Liver (tissue), 9 donors: ENCODE data around the gene WWOX. TPM values are rescaled to one million over a fixed set of nuclear protein-coding genes. Genes with fewer than 3 reads are reported as not detected.
"Not testable (repeated sequence)": the region's sequence is repeated elsewhere in the genome, so short reads cannot be mapped to it uniquely, and the experiment has no call there.

Experiments used
- DNase-seq: peaks from one replicate; pipeline ENCODE4 v3.0.0-alpha.2; 2017; ENCODE audit warnings: low spot score
- H3K27ac ChIP-seq, 2 donors: one replicate each; pipeline ENCODE4 v1.7.0; 2013; ENCODE audit warnings: inconsistent platforms in 2 of 2, low read length in 2 of 2, control low read depth in 1 of 2, low read depth in 1 of 2, mild to moderate bottlenecking in 1 of 2
- H3K27me3 ChIP-seq, 4 donors: one replicate each; pipeline versions ENCODE4 v1.6.1 to v1.7.0; 2013; ENCODE audit warnings: low read length in 3 of 4, inconsistent platforms in 1 of 4, mild to moderate bottlenecking in 1 of 4, moderate library complexity in 1 of 4; ENCODE audit not compliant: control insufficient read depth in 4 of 4, insufficient read depth in 4 of 4
- H3K36me3 ChIP-seq, 4 donors: one replicate each; pipeline versions ENCODE4 v1.6.1 to v1.7.0; 2013; ENCODE audit warnings: low read length in 3 of 4, mild to moderate bottlenecking in 3 of 4, low read depth in 1 of 4, moderate library complexity in 1 of 4; ENCODE audit not compliant: control insufficient read depth in 4 of 4, insufficient read depth in 3 of 4
- H3K4me1 ChIP-seq, 4 donors: one replicate each; pipeline versions ENCODE4 v1.6.1 to v1.7.0; 2013; ENCODE audit warnings: low read length in 3 of 4, mild to moderate bottlenecking in 3 of 4, moderate library complexity in 1 of 4; ENCODE audit not compliant: control insufficient read depth in 4 of 4, insufficient read depth in 4 of 4
- H3K4me3 ChIP-seq, 3 donors: one replicate each; pipeline versions ENCODE4 v1.6.1 to v1.7.0; 2013; ENCODE audit warnings: low read length in 3 of 3, control low read depth in 1 of 3, low read depth in 1 of 3, mild to moderate bottlenecking in 1 of 3
- H3K9ac ChIP-seq, 2 donors: one replicate each; pipeline ENCODE4 v1.7.0; 2013; ENCODE audit warnings: low read length in 2 of 2, mild to moderate bottlenecking in 2 of 2, moderate library complexity in 2 of 2, control low read depth in 1 of 2, low read depth in 1 of 2
- H3K9me3 ChIP-seq, 4 donors: one replicate each; pipeline versions ENCODE4 v1.6.1 to v1.7.0; 2013; ENCODE audit warnings: low read length in 3 of 4; ENCODE audit not compliant: control insufficient read depth in 4 of 4
- CTCF ChIP-seq: fragments of 150-350 bp; IDR thresholded peaks from 2 replicates; pipeline ENCODE4 v1.5.1; 2017; ENCODE audit warnings: improper control_type of control experiment, low read depth, low read length; ENCODE audit not compliant: missing input control
- EGR1 ChIP-seq, 2 donors: IDR thresholded peaks; 2 replicates each; pipeline ENCODE4 v1.6.1; 2016 to 2018; ENCODE audit warnings: antibody characterized with exemption in 2 of 2, low read depth in 2 of 2
- FOXA1 ChIP-seq: IDR thresholded peaks from 2 replicates; pipeline ENCODE4 v1.6.1; 2016; ENCODE audit warnings: antibody characterized with exemption
- GABPA ChIP-seq, 2 donors: IDR thresholded peaks in 1 of 2; conservative IDR thresholded peaks in 1 of 2; 2 replicates each; pipeline ENCODE4 v1.6.1; 2016; ENCODE audit warnings: antibody characterized with exemption in 2 of 2, mild to moderate bottlenecking in 1 of 2, moderate library complexity in 1 of 2
- HNF4A ChIP-seq, 2 donors: conservative IDR thresholded peaks; 2 replicates each; pipeline ENCODE4 v1.6.1; 2016; ENCODE audit warnings: antibody characterized with exemption in 2 of 2, mild to moderate bottlenecking in 2 of 2
- HNF4G ChIP-seq: IDR thresholded peaks from 2 replicates; pipeline ENCODE4 v1.6.1; 2016; ENCODE audit warnings: antibody characterized with exemption
- JUND ChIP-seq, 2 donors: IDR thresholded peaks; 2 replicates each; pipeline ENCODE4 v1.6.1; 2016; ENCODE audit warnings: antibody characterized with exemption in 2 of 2
- MAX ChIP-seq: IDR thresholded peaks from 2 replicates; pipeline ENCODE4 v1.6.1; 2016; ENCODE audit warnings: antibody characterized with exemption
- NR2F2 ChIP-seq: IDR thresholded peaks from 2 replicates; pipeline ENCODE4 v1.6.1; 2016; ENCODE audit warnings: antibody characterized with exemption
- RAD21 ChIP-seq, 2 donors: IDR thresholded peaks; 2 replicates each; pipeline ENCODE4 v1.6.1; 2016; ENCODE audit warnings: antibody characterized with exemption in 2 of 2, mild to moderate bottlenecking in 2 of 2
- REST ChIP-seq: IDR thresholded peaks from 2 replicates; pipeline ENCODE4 v1.6.1; 2016; ENCODE audit warnings: antibody characterized with exemption, mild to moderate bottlenecking
- RXRA ChIP-seq, 2 donors: IDR thresholded peaks; 2 replicates each; pipeline ENCODE4 v1.6.1; 2017 to 2018; ENCODE audit warnings: antibody characterized with exemption in 2 of 2, mild to moderate bottlenecking in 1 of 2
- TAF1 ChIP-seq: conservative IDR thresholded peaks from 2 replicates; pipeline ENCODE4 v1.6.1; 2016; ENCODE audit warnings: antibody characterized with exemption, mild to moderate bottlenecking
- WGBS: extraction: QIAGEN DNeasy Blood & Tissue Kit; methylation state at CpG from one replicate; pipeline ENCODE4 v1.1.7; 2013; 5-methylcytosine and 5-hydroxymethylcytosine counted together
- polyA plus RNA-seq, 2 donors: library from polyadenylated mRNA; stranded (reverse) in 1 of 2; unstranded in 1 of 2; fragments of 200-250 nt in 1 of 2; fragments of >200 nt in 1 of 2; fragmentation: Nextera tagmentation in 1 of 2; extraction: Ambion mirVana in 1 of 2; gene quantifications; one replicate each; pipeline versions ENCODE4 v1.2.1 to v1.2.3, GENCODE V29; 2013 to 2015
- total RNA-seq, 2 donors: library from RNA; depleted of rRNA; stranded (reverse); fragments of >200 nt; gene quantifications; one replicate each; pipeline ENCODE4 v1.2.3, GENCODE V29; 2014
- donor health status: healthy.
- donor health status: healthy.
- donor health status: healthy.
- donor health status: healthy.
- donor health status: healthy.

WWOX gene
- total and polyA plus RNA-seq, 4 donors = 9.8 to 46.0 (median 15.3) TPM

- Histone ChIP-seq H3K9ac (no peak overlapping the region), H3K27me3 (no peaks in the 10 kb centered on the region), H3K9me3 (no peaks in the 10 kb centered on the region), H3K36me3 (no peaks in the 10 kb centered on the region), H3K27ac (no peak overlapping the region), H3K4me1 (peaks cover 5 to 25% (median 18%) of the 10 kb centered on the region in 4 donors), H3K4me3 (no peak overlapping the region)
- DNase-seq = no peak
- TF ChIP-seq CTCF (no peak), RXRA (IDR thresholded peaks at IDR 0.05) (no peak), FOXA1 (no peak), JUND (IDR thresholded peaks at IDR 0.05) (no peak), TAF1 (no peak), NR2F2 (no peak), GABPA (IDR thresholded peaks at IDR 0.05 in 1 of 2, conservative IDR thresholded peaks at IDR 0.05 in 1 of 2) (no peak), REST (no peak)
- WGBS = 69% methylated on average over 9 of the region's 9 CpGs
Measured at GRCh38 chr16:78597809-78598570, 498.5 kb downstream of the WWOX start.

GRCh38 chr16:78599271-78599670 lies 499.8 kb downstream of the WWOX start:
- no peaks in the 10 kb centered on the region for H3K36me3 ChIP-seq
- DNase-seq = no peak
- 98% methylated on average over 4 of the region's 4 CpGs for WGBS
- H3K9me3 ChIP-seq = no peaks in the 10 kb centered on the region
- no peak overlapping the region for H3K4me3 ChIP-seq
- no peak overlapping the region for H3K9ac ChIP-seq
- H3K4me1 ChIP-seq = peaks cover 5 to 25% (median 18%) of the 10 kb centered on the region in 4 donors
- H3K27ac ChIP-seq = no peak overlapping the region
- TF ChIP-seq RAD21 (IDR thresholded peaks at IDR 0.05) = no peak
- TF ChIP-seq GABPA (IDR thresholded peaks at IDR 0.05 in 1 of 2, conservative IDR thresholded peaks at IDR 0.05 in 1 of 2) = no peak
- no peak for TF ChIP-seq HNF4A (conservative IDR thresholded peaks at IDR 0.05)
- TF ChIP-seq HNF4G = no peak
- no peak for TF ChIP-seq NR2F2
- TF ChIP-seq CTCF = no peak
- TF ChIP-seq MAX = no peak
- no peak for TF ChIP-seq TAF1
- TF ChIP-seq EGR1 (IDR thresholded peaks at IDR 0.05; ENCODE audit: low read depth in 2 of 2) = no peak
- no peaks in the 10 kb centered on the region for H3K27me3 ChIP-seq

GRCh38 chr16:78604423-78605062 lies 505.1 kb downstream of the WWOX start:
- 98% methylated on average over 2 of the region's 2 CpGs for WGBS
- not testable (repeated sequence) for DNase-seq

More at GRCh38 chr16:78604423-78605062, 505.1 kb downstream of the WWOX start:
- not testable (repeated sequence) for H3K9ac ChIP-seq, H3K4me3 ChIP-seq, H3K4me1 ChIP-seq, H3K36me3 ChIP-seq, H3K27me3 ChIP-seq, H3K27ac ChIP-seq, H3K9me3 ChIP-seq
